Measurements from ENCODE around the gene ABHD3. TPM values are rescaled to one million over a fixed set of nuclear protein-coding genes. Genes with fewer than 3 reads are reported as not detected.
A peak's percentile ranks its signal among the peaks of the same experiment; 100 is the strongest.
"Not testable (repeated sequence)": the region's sequence is repeated elsewhere in the genome, so short reads cannot be mapped to it uniquely, and the experiment has no call there.

The ABHD3 gene
- total and polyA plus RNA-seq, 11 donors, result 2.1 to 15.6 (median 4.8) TPM

DNA sequence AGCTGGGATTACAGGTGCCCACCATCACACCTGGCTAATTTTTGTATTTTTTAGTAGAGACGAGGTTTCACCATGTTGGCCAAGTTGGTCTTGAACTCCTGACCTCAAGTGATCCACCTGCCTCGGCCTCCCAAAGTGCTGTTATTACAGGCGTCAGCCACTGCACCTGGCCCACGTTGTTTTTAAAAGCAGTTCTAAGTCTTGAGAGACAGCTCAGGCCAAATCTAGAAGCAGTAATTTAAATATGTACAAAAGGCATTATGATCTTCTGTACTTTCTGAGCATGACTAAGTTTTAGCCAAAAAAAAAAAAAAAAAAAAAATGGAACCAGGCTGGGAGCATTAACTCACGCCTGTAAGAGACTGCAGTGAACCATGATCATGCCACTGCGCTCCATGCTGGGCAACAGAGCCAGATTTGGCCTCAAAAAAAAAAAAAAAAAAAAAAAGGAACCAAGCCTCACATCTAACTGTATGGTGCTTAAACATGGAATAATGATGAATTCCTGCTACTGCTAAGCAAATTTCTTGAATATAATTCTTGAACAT, 4.0 kb downstream of the ABHD3 start:
- no peak overlapping the region for H3K4me3 ChIP-seq
- intact Hi-C loops (cut with DNase I), result loop anchor here in 5 of 10 donors (5.0 to 10.0 kb wide), 6 partner anchors 42 to 132 kb away; partner anchors contain the start of genes ESCO1 (in 4 of the 5), MIB1 (in 1 of the 5) and SNRPD1 (in 1 of the 5)
- TF ChIP-seq, protein P1, sequence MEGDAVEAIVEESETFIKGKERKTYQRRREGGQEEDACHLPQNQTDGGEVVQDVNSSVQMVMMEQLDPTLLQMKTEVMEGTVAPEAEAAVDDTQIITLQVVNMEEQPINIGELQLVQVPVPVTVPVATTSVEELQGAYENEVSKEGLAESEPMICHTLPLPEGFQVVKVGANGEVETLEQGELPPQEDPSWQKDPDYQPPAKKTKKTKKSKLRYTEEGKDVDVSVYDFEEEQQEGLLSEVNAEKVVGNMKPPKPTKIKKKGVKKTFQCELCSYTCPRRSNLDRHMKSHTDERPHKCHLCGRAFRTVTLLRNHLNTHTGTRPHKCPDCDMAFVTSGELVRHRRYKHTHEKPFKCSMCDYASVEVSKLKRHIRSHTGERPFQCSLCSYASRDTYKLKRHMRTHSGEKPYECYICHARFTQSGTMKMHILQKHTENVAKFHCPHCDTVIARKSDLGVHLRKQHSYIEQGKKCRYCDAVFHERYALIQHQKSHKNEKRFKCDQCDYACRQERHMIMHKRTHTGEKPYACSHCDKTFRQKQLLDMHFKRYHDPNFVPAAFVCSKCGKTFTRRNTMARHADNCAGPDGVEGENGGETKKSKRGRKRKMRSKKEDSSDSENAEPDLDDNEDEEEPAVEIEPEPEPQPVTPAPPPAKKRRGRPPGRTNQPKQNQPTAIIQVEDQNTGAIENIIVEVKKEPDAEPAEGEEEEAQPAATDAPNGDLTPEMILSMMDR (IDR thresholded peaks at IDR 0.05), result no peak
- no peak for TF ChIP-seq POLR2A (IDR thresholded peaks at IDR 0.05)
- DNase-seq (no peak), ATAC-seq (no peak)
- 93 to 95% (median 93%) methylated on average over 6 of the region's 6 CpGs for WGBS, 4 donors
- H3K4me1 ChIP-seq, result peaks cover 0 to 18% (median 7%) of the 10 kb centered on the region in 12 donors
- H3K36me3 ChIP-seq, result peaks cover 0 to 35% (median 9%) of the 10 kb centered on the region in 9 donors
- no peak overlapping the region for H3K27ac ChIP-seq
- H3K27me3 ChIP-seq, result no peaks in the 10 kb centered on the region
- no peaks in the 10 kb centered on the region for H3K9me3 ChIP-seq

DNA sequence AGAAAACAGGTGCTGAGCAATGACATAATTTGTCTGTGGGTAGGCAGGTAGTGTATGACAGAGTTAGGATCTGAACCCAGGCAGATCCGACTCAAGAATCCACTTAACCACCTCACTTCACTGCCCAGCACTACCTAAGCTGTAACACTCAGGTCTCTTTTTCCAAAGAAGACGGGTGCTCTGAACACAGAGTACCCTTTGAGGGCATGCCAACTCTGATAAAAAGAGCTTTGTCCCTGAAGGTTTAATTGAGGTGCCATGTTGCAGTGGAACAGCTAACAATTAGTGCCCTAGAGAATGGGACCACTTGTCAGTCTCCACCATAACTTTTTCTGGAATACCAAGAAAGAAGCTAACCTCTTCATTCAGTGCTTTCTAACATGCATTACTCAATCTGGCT, 11.3 kb downstream of the ABHD3 start:
- intact Hi-C loops (cut with DNase I), result no loop called here
- Histone ChIP-seq H3K36me3 (peaks cover 0 to 51% (median 0%) of the 10 kb centered on the region in 9 donors), H3K4me3 (no peak overlapping the region), H3K4me1 (no peaks in the 10 kb centered on the region), H3K9me3 (peaks cover 0 to 26% (median 8%) of the 10 kb centered on the region in 12 donors), H3K27ac (no peak overlapping the region), H3K27me3 (no peaks in the 10 kb centered on the region)
- no peak for TF ChIP-seq POLR2A (IDR thresholded peaks at IDR 0.05)
- TF ChIP-seq, protein P1 (IDR thresholded peaks at IDR 0.05), result no peak
- DNase-seq (no peak), ATAC-seq (no peak)
- WGBS, 4 donors, result 67 to 83% (median 75%) methylated on average over 2 of the region's 2 CpGs

DNA sequence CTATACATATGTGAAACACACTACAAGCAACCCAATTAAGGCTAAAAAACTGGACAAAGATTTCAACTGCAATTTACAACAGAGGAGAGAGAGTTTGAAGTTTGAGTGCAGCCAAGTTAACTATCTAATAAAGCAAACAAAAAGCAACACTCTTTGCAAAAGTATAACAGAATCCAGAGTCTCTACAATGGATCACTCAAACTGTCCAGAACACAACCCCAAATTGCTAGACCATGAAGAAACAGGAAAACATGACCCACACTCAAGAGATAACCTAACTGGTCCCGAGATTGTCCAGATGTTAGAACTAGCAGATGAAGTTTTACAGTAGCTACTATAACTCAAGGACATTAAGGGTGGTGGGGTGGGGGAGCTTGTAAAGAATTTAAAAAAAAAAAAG, 14.8 kb downstream of the ABHD3 start:
- intact Hi-C loops (cut with DNase I), result loop anchor here in 1 of 10 donors (10.0 kb wide), 1 partner anchor 55 kb away; no protein-coding TSS in a partner anchor
- TF ChIP-seq, protein P1 (IDR thresholded peaks at IDR 0.05), result no peak
- TF ChIP-seq POLR2A (IDR thresholded peaks at IDR 0.05), result no peak

DNA sequence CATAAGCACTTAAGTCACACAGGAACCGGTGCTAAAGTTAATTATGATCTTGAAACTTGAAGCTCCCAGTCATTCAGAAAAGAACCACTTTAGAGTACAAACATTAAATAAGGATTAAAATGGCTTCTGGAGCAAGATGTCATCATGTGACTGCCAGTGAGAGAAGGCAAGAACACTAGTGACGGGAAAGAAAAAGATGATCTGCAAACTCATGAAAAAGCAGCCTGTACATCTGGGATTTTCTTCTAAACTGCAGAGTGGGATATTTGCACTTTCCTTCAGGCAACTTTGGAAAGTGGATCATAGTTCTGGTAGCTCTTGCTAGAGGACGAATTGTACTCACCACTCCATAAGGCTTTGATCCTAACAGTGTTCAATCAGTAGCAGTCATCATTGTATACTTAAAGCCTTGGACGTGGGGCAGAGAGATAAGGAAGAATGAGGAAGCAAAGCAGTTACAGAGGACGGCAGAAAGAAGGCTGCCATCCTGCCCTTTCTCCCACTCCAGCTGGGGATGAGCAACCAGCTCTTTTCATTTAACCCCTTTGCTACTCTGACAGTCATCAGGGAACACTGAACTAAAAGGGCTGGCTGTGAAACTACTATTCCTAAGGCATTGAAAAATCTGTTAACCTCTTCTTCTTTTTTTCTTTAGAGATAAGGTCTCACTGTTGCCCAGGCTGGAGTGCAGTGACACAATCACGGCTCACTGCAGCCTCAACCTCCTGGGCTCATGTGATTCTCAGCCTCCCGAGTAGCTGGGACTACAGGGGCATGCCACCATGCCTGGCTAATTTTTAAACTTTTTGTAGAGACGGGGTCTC, 18.1 kb downstream of the ABHD3 start:
- ATAC-seq, result peak in 1 of 4 donors; percentile 22
- 62 to 68% (median 65%) methylated on average over 8 of the region's 8 CpGs for WGBS, 4 donors

More for the DNA sequence above, 14.8 kb downstream of the ABHD3 start:
- no peak overlapping the region for H3K4me3 ChIP-seq
- WGBS, 4 donors, result 87 to 100% (median 94%) methylated on average over 1 of the region's 1 CpG
- ATAC-seq (no peak), DNase-seq (no peak)
- H3K27me3 ChIP-seq, result no peaks in the 10 kb centered on the region
- H3K27ac ChIP-seq, result no peak overlapping the region
- H3K4me1 ChIP-seq, result peaks cover 0 to 15% (median 0%) of the 10 kb centered on the region in 12 donors
- peaks cover 0 to 26% (median 8%) of the 10 kb centered on the region in 12 donors for H3K9me3 ChIP-seq
- H3K36me3 ChIP-seq, result peaks cover 0 to 41% (median 0%) of the 10 kb centered on the region in 9 donors

DNA sequence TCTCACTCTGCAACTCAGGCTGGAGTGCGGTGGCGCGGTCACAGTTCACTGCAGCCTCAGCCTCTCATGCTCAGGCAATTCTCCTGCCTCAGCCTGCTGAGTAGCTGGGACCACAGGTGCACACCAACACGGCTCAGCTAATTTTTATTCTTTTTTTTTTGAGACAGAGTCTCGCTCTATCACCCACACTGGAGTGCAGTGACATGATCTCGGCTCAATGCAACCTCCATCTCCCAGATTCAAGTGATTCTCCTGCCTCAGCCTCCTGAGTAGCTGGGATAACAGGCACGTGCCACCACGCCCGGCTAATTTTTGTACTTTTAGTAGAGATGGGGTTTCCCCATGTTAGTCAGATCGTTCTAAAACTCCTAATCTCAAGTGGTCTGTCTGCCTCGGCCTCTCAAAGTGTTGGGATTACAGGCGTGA, 19.0 kb downstream of the ABHD3 start:
- Histone ChIP-seq H3K9me3 (peaks cover 0 to 14% (median 7%) of the 10 kb centered on the region in 12 donors), H3K4me1 (peaks cover 0 to 31% (median 4%) of the 10 kb centered on the region in 12 donors), H3K27ac (peak overlapping the region in 2 of 12 donors; percentile 15 to 66), H3K36me3 (peaks cover 0 to 16% (median 0%) of the 10 kb centered on the region in 9 donors)
- WGBS, 4 donors, result 93 to 95% (median 94%) methylated on average over 12 of the region's 12 CpGs
- DNase-seq, H3K4me3 ChIP-seq, ATAC-seq, H3K27me3 ChIP-seq: not testable (repeated sequence)
- intact Hi-C loops (cut with DNase I), result loop anchor here in 1 of 10 donors (10.0 kb wide), 1 partner anchor 51 kb away; no protein-coding TSS in a partner anchor

More for the DNA sequence above, 18.1 kb downstream of the ABHD3 start:
- Histone ChIP-seq H3K36me3 (peaks cover 0 to 17% (median 0%) of the 10 kb centered on the region in 9 donors), H3K27me3 (no peaks in the 10 kb centered on the region), H3K9me3 (peaks cover 0 to 22% (median 8%) of the 10 kb centered on the region in 12 donors), H3K4me1 (peaks cover 0 to 31% (median 4%) of the 10 kb centered on the region in 12 donors), H3K27ac (peak overlapping the region in 2 of 12 donors; percentile 15 to 66), H3K4me3 (no peak overlapping the region)
- DNase-seq, result no peak
- TF ChIP-seq, protein P1 (IDR thresholded peaks at IDR 0.05), result no peak
- TF ChIP-seq POLR2A (IDR thresholded peaks at IDR 0.05), result no peak
- intact Hi-C loops (cut with DNase I), result loop anchor here in 1 of 10 donors (10.0 kb wide), 1 partner anchor 52 kb away; no protein-coding TSS in a partner anchor

Measured in heart left ventricle (tissue), 16 donors.